GM19397 (cell line): ENCODE measurements around the gene TRIP12.
"Not testable (repeated sequence)": the region's sequence is repeated elsewhere in the genome, so short reads cannot be mapped to it uniquely, and the experiment has no call there.

Source experiments
- ATAC-seq: cut with Tn5 transposase; IDR thresholded peaks from one replicate; pipeline ENCODE4 v1.9.1; 2021; ENCODE audit warnings: mild to moderate bottlenecking, moderate library complexity; ENCODE audit not compliant: unreplicated experiment

The TRIP12 gene

DNA sequence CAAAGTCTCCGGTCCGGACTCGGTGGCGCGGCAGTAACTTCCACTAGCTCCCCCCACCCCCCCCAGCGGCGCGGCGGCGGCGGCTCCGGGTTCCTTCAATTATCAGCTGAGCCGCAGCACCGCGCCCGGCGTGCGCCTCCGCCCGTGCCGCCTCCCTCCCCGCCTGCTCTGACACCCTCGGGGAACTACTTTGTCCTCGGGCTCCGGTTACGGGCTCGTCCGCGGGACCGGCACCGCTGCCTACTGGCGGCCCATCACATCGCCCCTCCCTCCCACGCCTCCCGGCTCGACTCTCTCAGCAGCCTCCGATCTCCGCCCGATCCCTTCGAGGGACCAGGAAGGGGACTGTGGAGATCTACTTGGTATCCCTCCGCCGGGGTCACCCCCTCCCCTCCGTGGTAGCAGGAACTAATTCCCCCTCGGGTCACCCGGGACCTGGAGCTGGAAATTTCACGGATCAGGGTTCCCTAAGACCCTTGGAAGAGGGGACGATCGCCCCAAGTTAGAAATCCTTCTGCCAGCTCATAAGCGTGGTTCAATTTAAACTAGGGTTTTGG lies at the start of gene TRIP12:
Gene TRIP12, minus strand, starts transcription at position 118 of the 557 bp plus-strand sequence. CDS start 41,930 bp downstream, outside the sequence.
- peak; percentile 72 for ATAC-seq

DNA sequence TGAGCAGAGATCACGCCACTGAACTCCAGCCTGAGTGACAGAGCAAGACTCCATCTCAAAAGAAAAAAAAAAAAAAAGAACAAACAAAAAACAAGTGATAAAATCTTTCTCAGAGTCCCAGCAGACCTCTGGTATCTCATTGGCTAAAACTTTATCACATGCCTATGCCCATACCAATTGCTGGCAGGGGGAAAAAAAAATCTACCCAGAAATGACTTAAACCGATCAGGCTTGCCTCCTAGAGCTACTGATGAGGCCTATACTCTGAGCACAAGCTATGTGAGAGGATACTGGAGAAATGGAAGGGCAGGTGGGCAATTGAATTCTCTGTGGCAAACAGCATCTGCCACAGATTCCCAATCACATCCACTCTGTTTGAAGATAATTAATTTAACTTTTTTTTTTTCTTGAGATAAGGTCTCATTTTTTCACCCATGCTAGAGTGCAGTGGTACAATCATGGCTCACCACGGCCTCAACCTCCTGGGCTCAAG lies 49.5 kb upstream of the TRIP12 start:
- ATAC-seq: no peak

GRCh38 chr2:229970406-229970805 lies 48.6 kb upstream of the TRIP12 start:
- ATAC-seq: no peak

DNA sequence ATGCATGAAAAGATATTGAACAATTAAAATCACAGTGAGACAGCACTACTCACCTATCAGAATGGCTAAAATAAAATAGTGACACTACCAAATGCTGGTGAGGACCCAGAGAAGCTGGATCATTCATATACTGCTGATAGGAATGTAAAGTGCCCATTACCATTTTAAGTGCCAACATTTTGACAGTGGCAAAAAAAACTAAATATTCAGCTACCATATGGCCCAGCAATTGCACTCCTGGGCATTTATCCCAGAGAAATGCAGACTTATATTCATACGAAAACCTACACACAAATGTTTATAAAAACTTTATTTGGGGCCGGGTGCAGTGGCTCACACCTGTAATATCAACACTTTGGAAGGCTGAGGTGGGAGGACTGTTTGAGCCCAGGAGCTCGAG lies 48.1 kb upstream of the TRIP12 start:
- ATAC-seq: no peak

- ATAC-seq: not testable (repeated sequence)
Observed at GRCh38 chr2:229963596-229963995, 41.8 kb upstream of the TRIP12 start.

DNA sequence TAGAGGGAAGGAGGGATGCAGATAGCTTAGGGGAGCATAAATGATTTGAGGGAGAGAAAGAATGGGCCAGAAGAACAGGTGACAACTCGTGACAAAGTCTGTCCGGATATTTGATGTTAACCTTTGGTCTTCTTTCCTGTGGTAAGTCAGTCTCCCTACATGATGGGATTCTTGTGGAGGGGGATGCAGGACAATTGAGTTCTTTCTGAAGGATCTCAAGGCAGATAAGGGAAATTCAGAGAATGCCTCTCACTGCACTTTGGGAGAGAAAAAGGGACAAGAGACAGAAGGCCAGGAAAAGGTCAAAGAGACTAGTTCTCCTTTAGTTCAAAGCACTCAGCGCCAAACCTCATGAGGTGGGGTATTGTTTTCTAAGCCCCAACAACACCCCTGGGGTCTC lies 34.7 kb upstream of the TRIP12 start:
- ATAC-seq: no peak

DNA sequence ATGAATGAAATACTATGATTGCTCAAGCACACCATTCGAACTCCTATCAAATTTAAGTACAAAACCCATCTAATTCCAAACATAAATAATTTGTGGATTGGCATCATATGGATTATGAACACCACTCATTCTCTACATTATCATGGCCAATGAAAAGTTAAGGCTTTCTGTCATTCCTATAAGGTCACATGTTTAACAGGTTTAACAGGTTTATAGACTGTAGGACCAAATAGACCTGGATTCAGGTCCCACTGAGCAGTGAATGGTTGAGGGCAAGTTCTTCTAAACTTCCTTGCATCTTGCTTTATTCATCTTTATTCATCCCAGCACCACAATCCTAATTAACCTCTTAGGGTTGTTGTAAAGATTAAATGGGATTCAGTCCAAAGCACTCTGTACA lies 33.9 kb upstream of the TRIP12 start:
- ATAC-seq: no peak

- ATAC-seq: no peak
Observed at GRCh38 chr2:229952256-229952835, 30.5 kb upstream of the TRIP12 start.

GRCh38 chr2:229947544-229947943 lies 25.7 kb upstream of the TRIP12 start:
- no peak for ATAC-seq

DNA sequence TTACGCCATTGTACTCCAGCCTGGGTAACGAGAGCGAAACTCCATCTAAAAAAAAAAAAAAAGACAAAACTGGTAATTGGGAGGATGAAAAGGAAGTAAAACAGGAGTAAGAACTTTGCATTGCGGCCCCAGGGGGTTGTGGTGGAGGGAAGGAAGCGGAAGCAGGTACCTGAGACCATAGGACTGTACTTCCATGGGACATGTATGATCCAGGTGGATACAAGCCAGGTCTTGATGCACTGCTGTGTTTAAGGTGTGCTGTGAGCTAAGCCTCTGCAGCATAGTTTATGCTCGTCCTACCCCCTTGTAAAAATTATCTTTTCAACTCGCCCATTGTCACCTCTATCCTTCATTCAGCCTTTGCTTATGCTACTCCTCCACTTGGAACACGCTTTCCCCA lies 24.2 kb upstream of the TRIP12 start:
- no peak for ATAC-seq

- no peak for ATAC-seq
Observed at GRCh38 chr2:229943770-229944449, 22.1 kb upstream of the TRIP12 start.

DNA sequence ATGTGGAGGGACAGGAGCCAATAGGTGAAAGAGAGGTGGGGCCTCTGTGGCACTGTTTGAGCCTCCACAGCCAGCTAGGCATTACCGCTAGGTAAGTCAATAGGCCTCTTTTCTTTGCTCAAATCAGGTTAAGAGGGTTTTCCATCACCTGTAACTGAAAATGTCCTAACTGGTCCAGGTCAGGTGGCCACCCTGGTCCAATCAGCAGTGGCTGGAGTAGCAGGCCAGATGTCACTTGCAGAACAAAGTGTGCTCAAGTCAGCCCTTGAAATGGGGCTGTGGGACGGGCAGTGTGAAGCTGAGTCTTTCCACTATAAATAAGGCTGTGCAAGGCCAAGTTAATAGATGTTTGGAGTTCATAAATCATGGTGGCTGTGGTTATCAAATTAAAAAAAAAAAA lies 21.4 kb upstream of the TRIP12 start:
- ATAC-seq: no peak

- no peak for ATAC-seq
Observed at GRCh38 chr2:229942671-229943070, 20.9 kb upstream of the TRIP12 start.

- ATAC-seq: no peak
Observed at GRCh38 chr2:229937537-229937936, 15.7 kb upstream of the TRIP12 start.

GRCh38 chr2:229931241-229931640 lies 9.4 kb upstream of the TRIP12 start:
- ATAC-seq: no peak

DNA sequence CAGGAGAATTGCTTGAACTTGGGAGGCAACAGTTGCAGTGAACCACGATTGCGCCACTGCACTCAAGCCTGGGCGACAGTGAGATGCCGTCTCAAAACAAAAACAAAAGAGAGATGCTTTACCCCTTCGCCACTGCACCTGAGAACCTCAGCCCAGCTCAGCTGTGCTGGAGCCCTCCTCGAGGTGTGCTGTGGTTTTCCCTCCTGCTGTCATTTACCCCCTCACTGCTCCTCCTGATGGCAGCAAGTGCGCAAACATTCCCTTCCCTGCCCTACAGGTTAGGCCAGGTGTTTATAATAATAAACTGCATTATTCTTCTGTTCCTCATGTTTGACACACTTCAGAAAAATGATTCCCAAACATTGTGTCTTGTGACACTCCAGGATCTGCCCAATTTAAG lies 8.8 kb upstream of the TRIP12 start:
- no peak for ATAC-seq

DNA sequence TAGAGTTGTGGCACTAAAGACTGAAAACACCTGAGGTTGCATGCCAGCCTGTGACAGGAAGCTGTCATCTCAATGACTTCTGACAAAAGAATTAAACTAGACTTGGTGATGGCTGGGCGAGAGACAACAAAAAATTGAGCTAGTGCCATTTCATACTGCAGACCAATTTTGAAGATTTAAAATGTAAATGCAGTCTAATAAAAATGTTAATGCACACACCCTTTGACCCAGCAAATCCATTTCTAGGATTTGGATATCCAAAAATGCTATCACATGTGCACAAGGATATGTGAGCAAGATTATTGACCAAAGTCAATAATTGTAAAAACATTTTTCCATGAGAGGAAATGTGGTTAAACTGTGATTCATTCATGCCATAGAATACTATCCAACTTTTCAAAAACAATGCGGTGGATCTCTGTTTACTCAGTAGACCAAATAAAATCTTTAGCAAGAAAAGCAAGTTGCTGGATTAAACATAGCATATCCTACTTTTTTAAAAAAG lies 6.1 kb upstream of the TRIP12 start:
- ATAC-seq: no peak

DNA sequence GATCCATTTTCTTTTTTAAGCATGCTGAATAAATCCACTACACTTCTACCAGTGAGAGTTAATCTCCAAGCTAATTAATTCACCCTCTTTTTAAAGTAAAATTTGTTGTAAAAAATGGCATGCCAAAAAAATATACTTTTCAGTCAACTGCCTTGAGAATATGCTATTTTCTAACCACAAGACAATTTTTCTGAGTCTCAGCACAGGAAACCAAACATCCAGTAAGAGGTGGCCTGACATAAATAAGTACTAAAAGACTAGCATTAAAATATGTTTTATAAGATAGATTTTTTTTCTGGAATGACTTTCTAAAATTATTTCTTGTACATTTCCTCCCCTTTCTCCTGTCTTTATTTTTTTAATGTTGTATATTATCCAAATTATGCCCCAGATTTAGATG lies 3.4 kb upstream of the TRIP12 start:
- ATAC-seq: no peak

DNA sequence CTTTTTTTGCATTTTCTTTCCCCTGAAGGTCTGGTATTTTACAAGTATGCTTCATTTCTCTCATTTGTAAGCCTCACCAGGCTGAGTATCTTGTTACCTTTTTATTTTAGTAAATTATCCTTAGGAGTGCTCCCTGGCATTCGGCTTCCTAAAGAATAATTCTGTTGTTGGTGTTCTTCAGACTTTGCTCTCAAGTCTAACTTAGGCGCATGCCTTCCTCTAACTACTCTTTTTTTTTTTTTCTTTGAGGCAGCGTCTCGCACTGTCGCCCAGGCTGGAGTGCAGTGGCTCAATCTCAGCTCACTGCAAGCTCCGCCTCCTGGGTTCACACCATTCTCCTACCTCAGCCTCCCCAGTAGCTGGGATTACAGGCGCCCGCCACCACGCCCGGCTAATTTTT lies 2.7 kb upstream of the TRIP12 start:
- not testable (repeated sequence) for ATAC-seq

- ATAC-seq: peak; percentile 62
Observed at GRCh38 chr2:229922449-229923386, 909 bp upstream of the TRIP12 start, which contains the start of gene FBXO36. Gene FBXO36, plus strand, starts transcription at chr2:229922503. Its CDS starts 11 bp downstream, at chr2:229922514.
